ENCODE measurements around the gene KIAA0513.

The KIAA0513 gene

DNA sequence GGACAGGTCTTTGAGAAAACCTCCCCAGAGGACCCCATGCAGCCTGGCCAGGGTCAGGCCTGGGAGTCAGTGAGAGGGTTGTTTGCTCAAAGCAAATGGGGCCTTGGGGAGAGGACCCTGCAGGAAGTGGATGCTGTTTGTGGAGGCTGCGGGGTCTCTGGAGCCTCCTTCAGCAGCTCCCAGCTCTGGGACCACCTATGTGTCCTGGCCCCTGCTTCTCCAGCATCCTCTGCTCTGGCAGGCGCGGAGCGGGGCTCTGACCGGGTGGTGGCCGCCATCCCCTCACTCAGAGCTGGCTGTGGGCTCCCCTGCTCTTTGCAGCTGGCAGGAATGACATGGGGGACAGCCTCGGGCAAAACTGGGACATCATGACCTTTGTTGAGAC, 114.5 kb downstream of the KIAA0513 start:
- no peak for FAIRE-seq
- no peak for TF ChIP-seq POU2F2 (IDR thresholded peaks at IDR 0.05; ENCODE audit: low read depth, low read length)
- no peak for TF ChIP-seq TAF1 (IDR thresholded peaks at IDR 0.05; ENCODE audit: low read depth, low read length)
- no peak for TF ChIP-seq POLR2AphosphoS5 (IDR thresholded peaks at IDR 0.05; ENCODE audit: low read depth, low read length)
- no peak for TF ChIP-seq POLR2A (IDR thresholded peaks at IDR 0.05; ENCODE audit: low read depth, low read length)
- no peak for TF ChIP-seq PAX5 (IDR thresholded peaks at IDR 0.05; ENCODE audit: insufficient read depth, low read length, severe bottlenecking)
- TF ChIP-seq SPI1 (IDR thresholded peaks at IDR 0.05; ENCODE audit: low read depth, low read length): no peak
- DNase-seq (ENCODE audit: insufficient read length, low spot score): no peak

GRCh38 chr16:85142771-85143211, 115.2 kb downstream of the KIAA0513 start:
- DNase-seq (ENCODE audit: insufficient read length, low spot score) (no peak), FAIRE-seq (no peak)
- TF ChIP-seq POLR2A (IDR thresholded peaks at IDR 0.05; ENCODE audit: low read depth, low read length) (no peak), POU2F2 (IDR thresholded peaks at IDR 0.05; ENCODE audit: low read depth, low read length) (no peak), POLR2AphosphoS5 (IDR thresholded peaks at IDR 0.05; ENCODE audit: low read depth, low read length) (no peak), TAF1 (IDR thresholded peaks at IDR 0.05; ENCODE audit: low read depth, low read length) (no peak), PAX5 (IDR thresholded peaks at IDR 0.05; ENCODE audit: insufficient read depth, low read length, severe bottlenecking) (no peak), SPI1 (IDR thresholded peaks at IDR 0.05; ENCODE audit: low read depth, low read length) (no peak)
